Stimulated activated CD4-positive, alpha-beta T cell treated with anti-CD3 and anti-CD28 coated beads, Interleukin-12 subunit alpha, Interleukin-12 subunit beta, amount 100 ng/mL, for 24 hours (primary cell): Measurements from ENCODE around the gene PYDC2.

ENCODE experiments used
- DNase-seq, 2 experiments: peaks; one replicate each; pipeline ENCODE4 v3.0.0-alpha.2; 2020; ENCODE audit warnings: low read depth in 2 of 2

Gene PYDC2

GRCh38 chr3:191461113-191461595 is at the start of gene PYDC2:
Gene PYDC2, plus strand, starts transcription at chr3:191461163. Its CDS starts 0 bp downstream, at chr3:191461163.
- DNase-seq: no peak

GRCh38 chr3:191412759-191413158 is 48.2 kb upstream of the PYDC2 start:
- no peak for DNase-seq

- DNase-seq: no peak
These were observed 46.7 kb upstream of the PYDC2 start for GRCh38 chr3:191414286-191414685.

GRCh38 chr3:191414732-191415131 is 46.2 kb upstream of the PYDC2 start:
- no peak for DNase-seq

GRCh38 chr3:191415566-191415965 is 45.4 kb upstream of the PYDC2 start:
- no peak for DNase-seq

- no peak for DNase-seq
These were observed 43.6 kb upstream of the PYDC2 start for GRCh38 chr3:191417457-191417729.

- no peak for DNase-seq
These were observed 40.2 kb upstream of the PYDC2 start for GRCh38 chr3:191420771-191421170.

- no peak for DNase-seq
These were observed 36.1 kb upstream of the PYDC2 start for GRCh38 chr3:191424881-191425280.

GRCh38 chr3:191425322-191425734 is 35.6 kb upstream of the PYDC2 start:
- DNase-seq: no peak

GRCh38 chr3:191426311-191426710 is 34.7 kb upstream of the PYDC2 start:
- DNase-seq: no peak

GRCh38 chr3:191428177-191428576 is 32.8 kb upstream of the PYDC2 start:
- DNase-seq: no peak

GRCh38 chr3:191430103-191430502 is 30.9 kb upstream of the PYDC2 start:
- no peak for DNase-seq

GRCh38 chr3:191431160-191431822 is 29.7 kb upstream of the PYDC2 start:
- no peak for DNase-seq

- no peak for DNase-seq
These were observed 28.8 kb upstream of the PYDC2 start for GRCh38 chr3:191432162-191432561.

- DNase-seq: no peak
These were observed 26.9 kb upstream of the PYDC2 start for GRCh38 chr3:191434024-191434423.

- DNase-seq: no peak
These were observed 25.0 kb upstream of the PYDC2 start for GRCh38 chr3:191435981-191436380.

GRCh38 chr3:191438150-191438814 is 22.7 kb upstream of the PYDC2 start:
- DNase-seq: no peak

GRCh38 chr3:191440532-191440931 is 20.4 kb upstream of the PYDC2 start:
- no peak for DNase-seq

GRCh38 chr3:191441687-191442086 is 19.3 kb upstream of the PYDC2 start:
- no peak for DNase-seq

GRCh38 chr3:191444569-191444968 is 16.4 kb upstream of the PYDC2 start:
- no peak for DNase-seq

- no peak for DNase-seq
These were observed 11.7 kb upstream of the PYDC2 start for GRCh38 chr3:191449256-191449655.

GRCh38 chr3:191455257-191455952 is 5.6 kb upstream of the PYDC2 start:
- DNase-seq: no peak

- DNase-seq: no peak
These were observed 603 bp upstream of the PYDC2 start for GRCh38 chr3:191460360-191460759.
